ENCODE results near the gene M1AP.
A peak's percentile ranks its signal among the peaks of the same experiment; 100 is the strongest.

M1AP gene

GRCh38 chr2:74577448-74577847, 70.7 kb downstream of the M1AP start:
- H3K9me2 ChIP-seq (replicated peaks; ENCODE audit: control insufficient read depth, low read length): no peaks in the 10 kb centered on the region
- H3K27me3 ChIP-seq (ENCODE audit: control insufficient read depth, low read length): no peaks in the 10 kb centered on the region
- peaks cover 36% of the 10 kb centered on the region for H3K4me1 ChIP-seq (ENCODE audit: control insufficient read depth, low read length)
- H3K27ac ChIP-seq (ENCODE audit: low read depth, low read length): no peak overlapping the region
- H3K4me3 ChIP-seq (ENCODE audit: low read length): no peak overlapping the region
- H3K4me2 ChIP-seq (ENCODE audit: low read length): peak overlapping the region; percentile 20
- TF ChIP-seq CTCF (IDR thresholded peaks at IDR 0.05; ENCODE audit: low read depth, low read length, poor library complexity, severe bottlenecking): no peak
- no peaks in the 10 kb centered on the region for H3K9me3 ChIP-seq (ENCODE audit: control insufficient read depth, insufficient read depth, low read length)
- no peaks in the 10 kb centered on the region for H3K36me3 ChIP-seq (ENCODE audit: control insufficient read depth, low read length)
- H3K79me2 ChIP-seq (ENCODE audit: control insufficient read depth, low read length): no peaks in the 10 kb centered on the region
- no peaks in the 10 kb centered on the region for H4K20me1 ChIP-seq (ENCODE audit: control insufficient read depth, insufficient read depth, low read depth, low read length)
- H3F3A ChIP-seq (ENCODE audit: control insufficient read depth, insufficient read depth): peaks cover 11% of the 10 kb centered on the region; the same call in 1 of the 2 replicates

GRCh38 chr2:74576863-74577229, 71.3 kb downstream of the M1AP start:
- Histone ChIP-seq H3K36me3 (ENCODE audit: control insufficient read depth, low read length) (no peaks in the 10 kb centered on the region), H3F3A (ENCODE audit: control insufficient read depth, insufficient read depth) (peaks cover 11% of the 10 kb centered on the region; the same call in 1 of the 2 replicates), H3K4me1 (ENCODE audit: control insufficient read depth, low read length) (peaks cover 42% of the 10 kb centered on the region)

GRCh38 chr2:74576211-74576862, 71.8 kb downstream of the M1AP start:
- no peaks in the 10 kb centered on the region for H3K79me2 ChIP-seq (ENCODE audit: control insufficient read depth, low read length)
- no peak overlapping the region for H3K4me2 ChIP-seq (ENCODE audit: low read length)
- TF ChIP-seq EZH2phosphoT487 (IDR thresholded peaks at IDR 0.05; ENCODE audit: borderline replicate concordance, low read length) (no peak), CTCF (IDR thresholded peaks at IDR 0.05; ENCODE audit: low read depth, low read length, poor library complexity, severe bottlenecking) (no peak)
- peaks cover 47% of the 10 kb centered on the region for H3K4me1 ChIP-seq (ENCODE audit: control insufficient read depth, low read length)
- no peaks in the 10 kb centered on the region for H3K36me3 ChIP-seq (ENCODE audit: control insufficient read depth, low read length)
- H3F3A ChIP-seq (ENCODE audit: control insufficient read depth, insufficient read depth): peaks cover 11% of the 10 kb centered on the region; the same call in 1 of the 2 replicates
- H3K27me3 ChIP-seq (ENCODE audit: control insufficient read depth, low read length): no peaks in the 10 kb centered on the region
- H3K27ac ChIP-seq (ENCODE audit: low read depth, low read length): no peak overlapping the region
- no peaks in the 10 kb centered on the region for H4K20me1 ChIP-seq (ENCODE audit: control insufficient read depth, insufficient read depth, low read depth, low read length)
- no peaks in the 10 kb centered on the region for H3K9me3 ChIP-seq (ENCODE audit: control insufficient read depth, insufficient read depth, low read length)
- no peaks in the 10 kb centered on the region for H3K9me2 ChIP-seq (replicated peaks; ENCODE audit: control insufficient read depth, low read length)
- H3K4me3 ChIP-seq (ENCODE audit: low read length): no peak overlapping the region

More at GRCh38 chr2:74576863-74577229, 71.3 kb downstream of the M1AP start:
- H3K79me2 ChIP-seq (ENCODE audit: control insufficient read depth, low read length): no peaks in the 10 kb centered on the region
- no peak overlapping the region for H3K27ac ChIP-seq (ENCODE audit: low read depth, low read length)
- H3K4me3 ChIP-seq (ENCODE audit: low read length): no peak overlapping the region
- TF ChIP-seq EZH2phosphoT487 (IDR thresholded peaks at IDR 0.05; ENCODE audit: borderline replicate concordance, low read length) (no peak), CTCF (IDR thresholded peaks at IDR 0.05; ENCODE audit: low read depth, low read length, poor library complexity, severe bottlenecking) (no peak)
- no peaks in the 10 kb centered on the region for H3K9me3 ChIP-seq (ENCODE audit: control insufficient read depth, insufficient read depth, low read length)
- H3K27me3 ChIP-seq (ENCODE audit: control insufficient read depth, low read length): no peaks in the 10 kb centered on the region
- no peaks in the 10 kb centered on the region for H4K20me1 ChIP-seq (ENCODE audit: control insufficient read depth, insufficient read depth, low read depth, low read length)
- 0 out of 2 replicates have a peak overlapping the region, but pooled peaks have one; percentile 20 for H3K4me2 ChIP-seq (ENCODE audit: low read length)
- H3K9me2 ChIP-seq (replicated peaks; ENCODE audit: control insufficient read depth, low read length): no peaks in the 10 kb centered on the region
